Endothelial cell of umbilical vein (primary cell): Measurements from ENCODE around the gene VWA8. TPM values are rescaled to one million over a fixed set of nuclear protein-coding genes. Genes with fewer than 3 reads are reported as not detected.
"Not testable (repeated sequence)": the region's sequence is repeated elsewhere in the genome, so short reads cannot be mapped to it uniquely, and the experiment has no call there.

Source experiments
- BruUV-seq: library from RNA; stranded (reverse); fragments of 400-500 nt; replicated peaks from 2 replicates; lab custom pipeline; 2021; lab: Mats Ljungman, UMichigan
- CTCF ChIA-PET: fragments of 300-600, 350-600 bp; sonication (Branson Sonifier 250); formaldehyde crosslinking; loops from one replicate; lab custom pipeline; 2021; ENCODE audit warnings: antibody characterized with exemption, inconsistent platforms; lab: Charles Lee
- POLR2A ChIA-PET: fragments of 300-600, 350-600 bp; sonication (Branson Sonifier 250); formaldehyde crosslinking; loops from one replicate; lab custom pipeline; 2021; ENCODE audit warnings: antibody characterized with exemption, inconsistent platforms; lab: Charles Lee
- DNase-seq: peaks from one replicate; pipeline ENCODE4 v3.0.0-alpha.2; 2011; ENCODE audit warnings: low read depth, low spot score
- FAIRE-seq: peaks from 2 replicates; lab custom pipeline; 2011; peaks lifted over from hg19 to GRCh38; lab: Jason Lieb, UNC
- H2AFZ ChIP-seq: 2 replicates; pipeline ENCODE4 v1.6.0; 2012; ENCODE audit warnings: low read depth, low read length, control low read depth, inconsistent platforms
- H3K27ac ChIP-seq: 2 replicates; pipeline ENCODE4 v1.5.1; 2011; ENCODE audit warnings: low read depth, mild to moderate bottlenecking, control low read depth, low read length, moderate library complexity; ENCODE audit not compliant: insufficient read depth
- H3K27me3 ChIP-seq, 2 experiments: 2 replicates each; pipeline versions ENCODE4 v1.6.0 to v1.6.1; 2011; ENCODE audit warnings: low read length in 2 of 2, mixed read lengths in 1 of 2; ENCODE audit not compliant: control insufficient read depth in 2 of 2, insufficient read depth in 2 of 2
- H3K36me3 ChIP-seq, 2 experiments: 2 replicates in 1 of 2; 3 replicates in 1 of 2; pipeline ENCODE4 v1.5.1; 2011; ENCODE audit warnings: low read length in 2 of 2, mild to moderate bottlenecking in 1 of 2, moderate library complexity in 1 of 2; ENCODE audit not compliant: control insufficient read depth in 2 of 2, insufficient read depth in 2 of 2; ENCODE audit errors: extremely low read depth in 1 of 2
- H3K4me1 ChIP-seq: 3 replicates; pipeline ENCODE4 v1.5.1; 2011; ENCODE audit warnings: mild to moderate bottlenecking, low read length; ENCODE audit not compliant: control insufficient read depth, insufficient read depth; ENCODE audit errors: extremely low read depth
- H3K4me2 ChIP-seq: 2 replicates; pipeline ENCODE4 v1.6.1; 2011; ENCODE audit warnings: low read length, control low read depth, mixed read lengths; ENCODE audit not compliant: insufficient read depth
- H3K4me3 ChIP-seq, 3 experiments: fragments of 200-600 bp in 1 of 3; sonication (generic), shearing (Covaris generic) in 1 of 3; replicated peaks in 1 of 3; 2 replicates each; pipeline ENCODE4 v1.5.1; 2011 to 2016; ENCODE audit warnings: control low read depth in 3 of 3, low read length in 3 of 3, mild to moderate bottlenecking in 2 of 3, inconsistent platforms in 1 of 3, low read depth in 1 of 3, moderate library complexity in 1 of 3; ENCODE audit not compliant: insufficient read depth in 1 of 3
- H3K79me2 ChIP-seq: 2 replicates; pipeline ENCODE4 v1.6.0; 2012; ENCODE audit warnings: low read length, inconsistent platforms; ENCODE audit not compliant: control insufficient read depth, insufficient read depth
- H3K9ac ChIP-seq: replicated peaks from 2 replicates; pipeline ENCODE3; 2011; ENCODE audit warnings: low read length, control low read depth; ENCODE audit not compliant: insufficient read depth; ENCODE audit errors: extremely low read depth
- H3K9me1 ChIP-seq: replicated peaks from 3 replicates; pipeline ENCODE4 v1.6.0; 2011; ENCODE audit warnings: mild to moderate bottlenecking, low read length; ENCODE audit not compliant: control insufficient read depth, insufficient read depth; ENCODE audit errors: extremely low read depth
- H3K9me3 ChIP-seq: replicated peaks from 2 replicates; pipeline ENCODE4 v1.5.1; 2012; ENCODE audit warnings: low read length, inconsistent platforms; ENCODE audit not compliant: control insufficient read depth, insufficient read depth
- H4K20me1 ChIP-seq: replicated peaks from 2 replicates; pipeline ENCODE3; 2011; ENCODE audit warnings: mild to moderate bottlenecking, low read length; ENCODE audit not compliant: control insufficient read depth, insufficient read depth; ENCODE audit errors: extremely low read depth
- EZH2 ChIP-seq: IDR thresholded peaks from 2 replicates; pipeline ENCODE4 v1.6.1; 2012; ENCODE audit warnings: borderline replicate concordance, low read depth, mild to moderate bottlenecking, moderate library complexity, low read length, inconsistent platforms; ENCODE audit not compliant: severe bottlenecking
- FOS ChIP-seq: IDR thresholded peaks from 2 replicates; pipeline ENCODE4 v1.6.1; 2011; ENCODE audit warnings: mild to moderate bottlenecking, low read length, moderate library complexity, borderline replicate concordance; ENCODE audit not compliant: insufficient read depth
- GATA2 ChIP-seq: IDR thresholded peaks from 2 replicates; pipeline ENCODE4 v1.7.0; 2011; ENCODE audit warnings: low read depth, mild to moderate bottlenecking, moderate library complexity, mixed read lengths, low read length; ENCODE audit not compliant: insufficient read length, insufficient read depth
- JUN ChIP-seq: IDR thresholded peaks from 2 replicates; pipeline ENCODE4 v1.6.1; 2011; ENCODE audit warnings: borderline replicate concordance, low read depth; ENCODE audit not compliant: insufficient read length, insufficient read depth
- MYC ChIP-seq: IDR thresholded peaks from one replicate; pipeline ENCODE4 v1.6.1; 2011; ENCODE audit warnings: mild to moderate bottlenecking, low read depth, low read length
- POLR2A ChIP-seq: IDR thresholded peaks from 2 replicates; pipeline ENCODE4 v1.6.1; 2012; ENCODE audit warnings: low read depth, mild to moderate bottlenecking, control low read depth, low read length
- POLR2AphosphoS5 ChIP-seq: IDR thresholded peaks from 2 replicates; pipeline ENCODE4 v1.6.1; 2012; ENCODE audit warnings: low read depth, mild to moderate bottlenecking, control low read depth, low read length, moderate library complexity; ENCODE audit not compliant: insufficient read depth
- dilution Hi-C: fragments of 300-500 bp; cut with MboI; formaldehyde crosslinking; loops from one replicate; pipeline ENCODE4 v1.15.0; 2019; ENCODE audit warnings: low sequenced_read_pairs; ENCODE audit not compliant: extremely low pct_ligation_motif_present
- intact Hi-C: fragments of 100-400 bp; cut with micrococcal nuclease; formaldehyde crosslinking; loops from one replicate; pipeline ENCODE4 v1.10.0; 2022
- polyA plus RNA-seq, 4 experiments: library from polyadenylated mRNA; depleted of rRNA in 3 of 4; stranded (reverse) in 3 of 4; unstranded in 1 of 4; fragments of >200 nt; gene quantifications; 2 replicates each; pipeline versions ENCODE4 v1.2.1 to v1.2.3, GENCODE V29; 2011 to 2012; ENCODE audit warnings: missing spikeins in 1 of 4
- total RNA-seq: library from RNA; stranded (reverse); gene quantifications from 2 replicates; pipeline ENCODE4 v1.2.3, GENCODE V29; 2021
- TF ChIP-seq, protein P1 (sequence below): IDR thresholded peaks from 2 replicates; pipeline ENCODE4 v1.6.1; 2011; ENCODE audit not compliant: insufficient read depth, insufficient read length
- TF ChIP-seq, protein P2 (sequence below), 2 donors: IDR thresholded peaks; 1 replicate in 1 of 2; 2 replicates in 1 of 2; pipeline ENCODE4 v1.5.1; 2011; ENCODE audit warnings: low read length in 2 of 2, mild to moderate bottlenecking in 2 of 2, moderate library complexity in 2 of 2, control low read depth in 1 of 2, inconsistent platforms in 1 of 2, low read depth in 1 of 2; ENCODE audit not compliant: insufficient read depth in 1 of 2; ENCODE audit errors: extremely low read depth in 1 of 2

VWA8 gene
- total and polyA plus RNA-seq, 2 donors (not counting 3 experiments of a cell fraction or from before 2014, with no cell fraction given): 2.9 to 11.3 TPM

DNA sequence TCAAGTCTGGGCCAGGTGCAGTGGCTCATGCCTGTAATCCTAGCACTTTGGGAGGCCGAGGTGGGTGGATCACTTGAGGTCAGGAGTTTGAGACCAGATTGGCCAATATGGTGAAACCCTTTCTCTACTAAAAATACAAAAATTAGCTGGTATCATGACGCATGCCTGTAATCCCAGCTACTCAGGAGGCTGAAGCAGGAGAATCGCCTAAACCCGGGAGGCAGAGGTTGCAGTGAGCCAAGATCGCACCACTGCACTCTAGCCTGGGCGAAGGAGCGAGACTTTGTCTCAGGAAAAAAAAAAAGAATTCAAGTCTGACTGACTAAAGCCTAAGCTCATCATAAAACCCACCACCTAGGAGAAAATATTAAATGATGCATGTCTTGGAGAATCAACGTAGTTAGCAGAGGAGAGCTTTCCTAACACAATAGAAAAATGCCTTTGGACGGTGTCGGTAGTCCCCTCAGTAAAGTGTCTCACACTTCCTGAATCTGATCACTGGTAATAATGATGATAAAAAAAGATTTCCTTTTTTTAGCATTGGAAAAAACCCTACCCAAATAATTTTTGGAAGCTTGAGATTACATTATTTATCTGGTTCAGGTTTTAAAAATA, 313.1 kb downstream of the VWA8 start:
- intact Hi-C loops: loop anchor here (1.0 to 10.0 kb wide), 9 partner anchors 34 to 586 kb away; partner anchors contain the start of genes KBTBD7, NAA16 and WBP4
- TSS peak; percentile 50 for BruUV-seq
- H3K36me3 ChIP-seq, H2AFZ ChIP-seq, FAIRE-seq, H3K4me3 ChIP-seq, H3K27me3 ChIP-seq, DNase-seq, H3K9me1 ChIP-seq, H3K79me2 ChIP-seq, H4K20me1 ChIP-seq, dilution Hi-C loops, H3K9me3 ChIP-seq: not testable (repeated sequence)
- Histone ChIP-seq H3K27ac (peak overlapping the region; percentile 99), H3K4me2 (peak overlapping the region; percentile 77), H3K4me1 (peaks cover 67% of the 10 kb centered on the region), H3K9ac (peak overlapping the region; percentile 84)
- POLR2A ChIA-PET: interaction anchor here (1.3 to 4.4 kb wide), 2 partner anchors 33 to 188 kb away, joined by 4 to 29 read pairs; no protein-coding TSS in a partner anchor
- CTCF ChIA-PET: interaction anchor here (0.6 to 3.7 kb wide), 10 partner anchors 13 to 463 kb away, joined by 3 to 22 read pairs (median 3); no protein-coding TSS in a partner anchor

DNA sequence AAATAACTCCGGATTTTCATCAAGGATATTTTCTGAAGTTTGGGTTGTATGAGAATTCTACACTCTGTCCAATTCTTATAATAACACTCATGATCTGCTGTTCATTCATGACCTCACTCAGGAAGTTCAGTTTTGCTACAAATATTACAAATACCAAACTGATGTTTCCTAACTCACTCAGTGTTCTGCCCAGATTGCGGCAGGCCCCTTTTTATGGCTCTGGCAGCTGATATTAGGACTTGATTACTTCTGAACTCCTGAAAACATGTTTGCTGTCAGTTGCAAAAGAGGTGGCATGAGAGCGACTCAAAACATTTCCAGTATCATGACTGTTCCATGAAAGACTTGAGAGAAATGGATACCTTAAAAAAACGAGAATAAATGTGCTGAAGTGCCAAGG, 315.6 kb downstream of the VWA8 start:
- Histone ChIP-seq H3K9me3 (no peaks in the 10 kb centered on the region), H3K36me3 (no peaks in the 10 kb centered on the region), H3K9me1 (no peaks in the 10 kb centered on the region), H3K4me2 (peak overlapping the region; percentile 66), H3K79me2 (no peaks in the 10 kb centered on the region), H3K4me3 (no peak overlapping the region), H3K27me3 (no peaks in the 10 kb centered on the region), H4K20me1 (no peaks in the 10 kb centered on the region), H2AFZ (no peak overlapping the region), H3K27ac (peak overlapping the region; percentile 99), H3K4me1 (peaks cover 61% of the 10 kb centered on the region), H3K9ac (peak overlapping the region; percentile 85)
- CTCF ChIA-PET: interaction anchor here (0.9 to 1.5 kb wide), 4 partner anchors 31 to 236 kb away, joined by 3 to 5 read pairs (median 4); no protein-coding TSS in a partner anchor
- TF ChIP-seq MYC (no peak), JUN (peak; percentile 96), GATA2 (peak; percentile 67), FOS (peak; percentile 58), POLR2AphosphoS5 (peak; percentile 42), POLR2A (peak; percentile 17), EZH2 (no peak)
- TF ChIP-seq, protein P1, sequence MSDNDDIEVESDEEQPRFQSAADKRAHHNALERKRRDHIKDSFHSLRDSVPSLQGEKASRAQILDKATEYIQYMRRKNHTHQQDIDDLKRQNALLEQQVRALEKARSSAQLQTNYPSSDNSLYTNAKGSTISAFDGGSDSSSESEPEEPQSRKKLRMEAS: no peak
- TF ChIP-seq, protein P2, sequence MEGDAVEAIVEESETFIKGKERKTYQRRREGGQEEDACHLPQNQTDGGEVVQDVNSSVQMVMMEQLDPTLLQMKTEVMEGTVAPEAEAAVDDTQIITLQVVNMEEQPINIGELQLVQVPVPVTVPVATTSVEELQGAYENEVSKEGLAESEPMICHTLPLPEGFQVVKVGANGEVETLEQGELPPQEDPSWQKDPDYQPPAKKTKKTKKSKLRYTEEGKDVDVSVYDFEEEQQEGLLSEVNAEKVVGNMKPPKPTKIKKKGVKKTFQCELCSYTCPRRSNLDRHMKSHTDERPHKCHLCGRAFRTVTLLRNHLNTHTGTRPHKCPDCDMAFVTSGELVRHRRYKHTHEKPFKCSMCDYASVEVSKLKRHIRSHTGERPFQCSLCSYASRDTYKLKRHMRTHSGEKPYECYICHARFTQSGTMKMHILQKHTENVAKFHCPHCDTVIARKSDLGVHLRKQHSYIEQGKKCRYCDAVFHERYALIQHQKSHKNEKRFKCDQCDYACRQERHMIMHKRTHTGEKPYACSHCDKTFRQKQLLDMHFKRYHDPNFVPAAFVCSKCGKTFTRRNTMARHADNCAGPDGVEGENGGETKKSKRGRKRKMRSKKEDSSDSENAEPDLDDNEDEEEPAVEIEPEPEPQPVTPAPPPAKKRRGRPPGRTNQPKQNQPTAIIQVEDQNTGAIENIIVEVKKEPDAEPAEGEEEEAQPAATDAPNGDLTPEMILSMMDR (IDR thresholded peaks at IDR 0.05; ENCODE audit: extremely low read depth in 1 of 2, insufficient read depth in 1 of 2, low read depth in 1 of 2, low read length in 2 of 2): no peak
- BruUV-seq: no TSS peak
- peak; percentile 77 for FAIRE-seq
- peak; percentile 97 for DNase-seq
- intact Hi-C loops: loop anchor here (5.0 to 10.0 kb wide), 3 partner anchors 81 to 583 kb away; partner anchors contain the start of genes KBTBD7 and WBP4
- POLR2A ChIA-PET: interaction anchor here (1.2 kb wide), 1 partner anchor 31 kb away, joined by 6 read pairs; no protein-coding TSS in a partner anchor
- dilution Hi-C loops: no loop called here
